H1 (cell line): ENCODE results near the gene TRIM9. TPM values are rescaled to one million over a fixed set of nuclear protein-coding genes. Genes with fewer than 3 reads are reported as not detected.

Experiments used
- CTCF ChIA-PET: fragments of 300-600 bp; sonication (Branson Sonifier 250); formaldehyde crosslinking; loops from one replicate; lab custom pipeline; 2021; ENCODE audit not compliant: partially characterized antibody; lab: Charles Lee
- POLR2A ChIA-PET: fragments of 300-600 bp; sonication (Branson Sonifier 250); formaldehyde crosslinking; loops from one replicate; lab custom pipeline; 2021; ENCODE audit warnings: inconsistent platforms; ENCODE audit not compliant: partially characterized antibody; lab: Charles Lee
- DNase-seq, 2 experiments: peaks; one replicate each; pipeline versions ENCODE4 v3.0.0 to v3.0.0-alpha.2; 2010 to 2022; ENCODE audit warnings: low spot score in 2 of 2, low read depth in 1 of 2, mixed read lengths in 1 of 2
- FAIRE-seq: peaks from 2 replicates; lab custom pipeline; 2011; peaks lifted over from hg19 to GRCh38; lab: Jason Lieb, UNC
- H2AFZ ChIP-seq: 2 replicates; pipeline ENCODE4 v1.8.1; 2012; ENCODE audit warnings: low read length, inconsistent platforms
- H2AK5ac ChIP-seq: 2 replicates; pipeline ENCODE4 v1.6.1; 2013; ENCODE audit warnings: low read depth, low read length
- H2BK120ac ChIP-seq: replicated peaks from 2 replicates; pipeline ENCODE3; 2013; ENCODE audit warnings: low read depth, low read length, inconsistent platforms
- H2BK12ac ChIP-seq: 2 replicates; pipeline ENCODE4 v1.6.1; 2013; ENCODE audit warnings: low read depth, low read length
- H2BK15ac ChIP-seq: 2 replicates; pipeline ENCODE4 v1.6.1; 2013; ENCODE audit warnings: low read length
- H2BK20ac ChIP-seq: 2 replicates; pipeline ENCODE4 v1.6.1; 2013; ENCODE audit warnings: low read length
- H2BK5ac ChIP-seq: 2 replicates; pipeline ENCODE4 v1.6.1; 2013; ENCODE audit warnings: low read depth, low read length
- H3K14ac ChIP-seq: 2 replicates; pipeline ENCODE4 v1.6.1; 2013; ENCODE audit warnings: inconsistent platforms; ENCODE audit not compliant: insufficient read length
- H3K18ac ChIP-seq: 2 replicates; pipeline ENCODE4 v1.6.1; 2013; ENCODE audit warnings: low read length; ENCODE audit errors: extremely low read depth
- H3K23ac ChIP-seq: 2 replicates; pipeline ENCODE4 v1.6.1; 2013; ENCODE audit warnings: inconsistent platforms; ENCODE audit not compliant: insufficient read length
- H3K23me2 ChIP-seq: 2 replicates; pipeline ENCODE4 v1.6.1; 2013; ENCODE audit warnings: low read depth, low read length
- H3K27ac ChIP-seq: 2 replicates; pipeline ENCODE4 v1.6.1; 2011; ENCODE audit warnings: low read depth, low read length, inconsistent platforms
- H3K27me3 ChIP-seq, 4 experiments: replicated peaks in 1 of 4; 1 replicate in 1 of 4; 2 replicates in 3 of 4; pipeline versions ENCODE4 v1.6.1 to v1.8.1; 2011 to 2013; ENCODE audit warnings: low read length in 3 of 4, mild to moderate bottlenecking in 3 of 4, inconsistent platforms in 2 of 4, mixed read lengths in 2 of 4, moderate library complexity in 1 of 4; ENCODE audit not compliant: control insufficient read depth in 3 of 4, insufficient read depth in 3 of 4; ENCODE audit errors: extremely low read depth in 1 of 4
- H3K36me3 ChIP-seq, 4 experiments: 2 replicates each; pipeline versions ENCODE4 v1.6.1 to v1.8.1; 2011 to 2013; ENCODE audit warnings: mild to moderate bottlenecking in 4 of 4, low read length in 3 of 4, moderate library complexity in 2 of 4, control low read depth in 1 of 4, inconsistent platforms in 1 of 4; ENCODE audit not compliant: insufficient read depth in 4 of 4, control insufficient read depth in 2 of 4
- H3K4ac ChIP-seq: replicated peaks from 2 replicates; pipeline ENCODE3; 2013; ENCODE audit warnings: low read length, low read depth, mixed read lengths, inconsistent platforms; ENCODE audit not compliant: insufficient read length
- H3K4me1 ChIP-seq, 4 experiments: replicated peaks in 1 of 4; 1 replicate in 1 of 4; 2 replicates in 3 of 4; pipeline versions ENCODE4 v1.6.1 to v1.8.1; 2011 to 2013; ENCODE audit warnings: low read length in 3 of 4, inconsistent platforms in 2 of 4, mixed read lengths in 1 of 4; ENCODE audit not compliant: insufficient read depth in 4 of 4, control insufficient read depth in 3 of 4
- H3K4me2 ChIP-seq, 2 experiments: 2 replicates each; pipeline versions ENCODE4 v1.6.1 to v1.8.1; 2011 to 2013; ENCODE audit warnings: low read depth in 2 of 2, low read length in 2 of 2, control low read depth in 1 of 2, inconsistent platforms in 1 of 2, mild to moderate bottlenecking in 1 of 2; ENCODE audit not compliant: insufficient read depth in 1 of 2
- H3K4me3 ChIP-seq, 4 experiments: fragments of 200-600, 300-600 bp in 1 of 4; sonication (generic), shearing (Covaris generic), sonication (Bioruptor Twin) in 1 of 4; 2 replicates each; pipeline versions ENCODE4 v1.5.1 to v1.8.1; 2011 to 2016; ENCODE audit warnings: low read length in 4 of 4, low read depth in 3 of 4, control low read depth in 2 of 4, inconsistent platforms in 2 of 4, mild to moderate bottlenecking in 2 of 4, mixed read lengths in 1 of 4, moderate library complexity in 1 of 4; ENCODE audit not compliant: insufficient read depth in 2 of 4; ENCODE audit errors: extremely low read depth in 1 of 4
- H3K56ac ChIP-seq: replicated peaks from 2 replicates; pipeline ENCODE3; 2013; ENCODE audit warnings: low read depth, mild to moderate bottlenecking, mixed read lengths, low read length, inconsistent platforms; ENCODE audit not compliant: insufficient read length
- H3K79me1 ChIP-seq: 2 replicates; pipeline ENCODE4 v1.6.1; 2013; ENCODE audit warnings: low read depth, low read length, control low read depth
- H3K79me2 ChIP-seq, 2 experiments: 2 replicates each; pipeline versions ENCODE4 v1.6.1 to v1.8.1; 2012 to 2013; ENCODE audit warnings: low read length in 2 of 2, mild to moderate bottlenecking in 2 of 2, inconsistent platforms in 1 of 2; ENCODE audit not compliant: insufficient read depth in 2 of 2, control insufficient read depth in 1 of 2
- H3K9ac ChIP-seq, 4 experiments: replicated peaks in 1 of 4; 1 replicate in 1 of 4; 2 replicates in 3 of 4; pipeline versions ENCODE4 v1.6.1 to v1.8.1; 2011 to 2013; ENCODE audit warnings: low read depth in 3 of 4, low read length in 3 of 4, control low read depth in 2 of 4, mild to moderate bottlenecking in 2 of 4, moderate library complexity in 2 of 4, inconsistent platforms in 1 of 4; ENCODE audit errors: extremely low read depth in 1 of 4
- H3K9me3 ChIP-seq, 2 experiments: 2 replicates each; pipeline versions ENCODE4 v1.6.1 to v1.8.1; 2012 to 2013; ENCODE audit warnings: mild to moderate bottlenecking in 2 of 2, moderate library complexity in 2 of 2, control low read depth in 1 of 2, inconsistent platforms in 1 of 2, low read depth in 1 of 2, low read length in 1 of 2, mixed read lengths in 1 of 2; ENCODE audit not compliant: insufficient read depth in 2 of 2
- H4K20me1 ChIP-seq, 2 experiments: replicated peaks in 1 of 2; 2 replicates each; pipeline versions ENCODE3 to v1.8.1; 2011 to 2013; ENCODE audit warnings: inconsistent platforms in 2 of 2, low read length in 2 of 2, mild to moderate bottlenecking in 1 of 2; ENCODE audit not compliant: insufficient read depth in 2 of 2, control insufficient read depth in 1 of 2
- H4K5ac ChIP-seq: 2 replicates; pipeline ENCODE4 v1.6.1; 2013; ENCODE audit warnings: low read length, low read depth, mixed read lengths, inconsistent platforms; ENCODE audit not compliant: insufficient read length
- H4K8ac ChIP-seq: 2 replicates; pipeline ENCODE4 v1.8.0; 2013; ENCODE audit warnings: mild to moderate bottlenecking, moderate library complexity, low read length, inconsistent platforms; ENCODE audit not compliant: insufficient read depth; ENCODE audit errors: extremely low read depth
- H4K91ac ChIP-seq: replicated peaks from 2 replicates; pipeline ENCODE3; 2013; ENCODE audit warnings: low read length, mixed read lengths, inconsistent platforms; ENCODE audit not compliant: insufficient read length
- KDM1A ChIP-seq: fragments of 200-600, 300-600 bp; sonication (generic); IDR thresholded peaks from 2 replicates; pipeline ENCODE4 v1.7.1; 2016; ENCODE audit warnings: mild to moderate bottlenecking, low read length, borderline replicate concordance
- SP1 ChIP-seq: IDR thresholded peaks from 2 replicates; pipeline ENCODE4 v1.6.1; 2011; ENCODE audit warnings: low read depth, low read length
- WGBS, 2 experiments: shearing (Covaris generic) in 1 of 2; methylation state at CpG; one replicate each; pipeline versions ENCODE4 v1.1.6 to v1.1.7; 2013 to 2015; ENCODE audit warnings: low lambda C conversion rate in 2 of 2, mixed read lengths in 2 of 2, inconsistent platforms in 1 of 2, low coverage in 1 of 2, missing lambda C conversion rate in 1 of 2; ENCODE audit not compliant: insufficient replicate concordance in 2 of 2, insufficient coverage in 1 of 2, insufficient read length in 1 of 2; ENCODE audit errors: extremely low coverage in 1 of 2, missing lambda C conversion rate in 1 of 2; 5-methylcytosine and 5-hydroxymethylcytosine counted together
- polyA plus RNA-seq, 7 experiments: library from polyadenylated mRNA; depleted of rRNA in 3 of 7; stranded (reverse) in 5 of 7; unstranded in 2 of 7; fragments of >200 nt in 5 of 7; fragments of 200-250 nt in 2 of 7; gene quantifications; 1 replicate in 5 of 7; 2 replicates in 1 of 7; 4 replicates in 1 of 7; pipeline versions ENCODE4 v1.2.1 to v1.2.3, GENCODE V29; 2011 to 2013; ENCODE audit warnings: missing spikeins in 2 of 7, mixed read lengths in 2 of 7
- total RNA-seq: library from RNA; stranded (reverse); fragmentation: NEBNext Ultra II Directional; extraction: Animal tissue kit (Norgen Biotek cat#: 25700); gene quantifications from 2 replicates; pipeline ENCODE4 v1.2.1, GENCODE V29; 2021

TRIM9 gene
- total and polyA plus RNA-seq, 2 of the 8 experiments (the other 6 are each of a cell fraction or from before 2014, with no cell fraction given), result 2.7 to 5.4 TPM

- WGBS, 2 experiments, result 89% methylated on average over 4 of the region's 4 CpGs; no CpG with 5 or more reads in 1 of the 2 experiments
- Histone ChIP-seq H3K79me2 (no peaks in the 10 kb centered on the region), H3K9me3 (no peaks in the 10 kb centered on the region), H3K36me3 (no peaks in the 10 kb centered on the region), H2AFZ (no peak overlapping the region), H3K4ac (no peak overlapping the region), H2AK5ac (no peak overlapping the region), H3K4me3 (no peak overlapping the region), H3K4me1 (peaks cover 0 to 2% (median under 1%) of the 10 kb centered on the region in 4 experiments; a peak in 2 of 7 replicates), H2BK120ac (no peak overlapping the region), H3K56ac (no peak overlapping the region), H4K5ac (no peak overlapping the region), H4K20me1 (no peaks in the 10 kb centered on the region), H3K27ac (no peak overlapping the region), H2BK15ac (no peak overlapping the region), H3K79me1 (no peaks in the 10 kb centered on the region), H3K23me2 (no peaks in the 10 kb centered on the region), H2BK12ac (no peak overlapping the region), H3K23ac (no peak overlapping the region), H2BK20ac (no peak overlapping the region), H2BK5ac (no peak overlapping the region), H3K4me2 (no peak overlapping the region), H4K91ac (no peak overlapping the region), H3K14ac (no peak overlapping the region), H3K18ac (no peak overlapping the region), H3K9ac (no peak overlapping the region), H3K27me3 (no peaks in the 10 kb centered on the region), H4K8ac (no peak overlapping the region)
- POLR2A ChIA-PET, result no interaction called here
- FAIRE-seq (no peak), DNase-seq (no peak)
- CTCF ChIA-PET, result interaction anchor here (1.1 to 1.5 kb wide), 2 partner anchors 21 to 24 kb away, joined by 4 to 6 read pairs; no protein-coding TSS in a partner anchor
- TF ChIP-seq SP1, result no peak
- no peak for TF ChIP-seq KDM1A
Measured at GRCh38 chr14:50978888-50979287, 116.0 kb downstream of the TRIM9 start.
